Neural cell (in vitro differentiated cells): ENCODE measurements around the gene CKAP5.

Experiments
- EP300 ChIP-seq: fragments of 450-650 bp; conservative IDR thresholded peaks from 2 replicates; pipeline ENCODE4 v1.6.1; 2014; ENCODE audit warnings: antibody characterized with exemption, mild to moderate bottlenecking, moderate library complexity; ENCODE audit not compliant: poor library complexity, severe bottlenecking
- EZH2 ChIP-seq: fragments of 200-600, 300-800 bp; shearing (Covaris generic), sonication (generic); IDR thresholded peaks from 2 replicates; pipeline ENCODE4 v1.6.1; 2014; ENCODE audit warnings: antibody characterized with exemption, low read length, borderline replicate concordance, mild to moderate bottlenecking; ENCODE audit not compliant: insufficient read depth, poor library complexity, severe bottlenecking
- POLR2AphosphoS5 ChIP-seq: IDR thresholded peaks from 2 replicates; pipeline ENCODE4 v1.6.1; 2012
- REST ChIP-seq: IDR thresholded peaks from 2 replicates; pipeline ENCODE4 v1.6.1; 2012; ENCODE audit warnings: borderline replicate concordance
- SMC3 ChIP-seq: fragments of 450-650 bp; conservative IDR thresholded peaks from 2 replicates; pipeline ENCODE4 v1.6.1; 2014; ENCODE audit warnings: antibody characterized with exemption, mild to moderate bottlenecking, moderate library complexity; ENCODE audit not compliant: poor library complexity
- TF ChIP-seq, protein P1 (sequence below): fragments of 450-650 bp; IDR thresholded peaks from 2 replicates; pipeline ENCODE4 v1.5.1; 2014; ENCODE audit warnings: antibody characterized with exemption, mild to moderate bottlenecking, moderate library complexity; ENCODE audit not compliant: poor library complexity, severe bottlenecking

GRCh38 chr11:46894961-46895360 lies 48.9 kb upstream of the CKAP5 start:
- TF ChIP-seq POLR2AphosphoS5 (no peak), EZH2 (no peak), EP300 (no peak), REST (no peak), SMC3 (no peak)
- TF ChIP-seq, protein P1, sequence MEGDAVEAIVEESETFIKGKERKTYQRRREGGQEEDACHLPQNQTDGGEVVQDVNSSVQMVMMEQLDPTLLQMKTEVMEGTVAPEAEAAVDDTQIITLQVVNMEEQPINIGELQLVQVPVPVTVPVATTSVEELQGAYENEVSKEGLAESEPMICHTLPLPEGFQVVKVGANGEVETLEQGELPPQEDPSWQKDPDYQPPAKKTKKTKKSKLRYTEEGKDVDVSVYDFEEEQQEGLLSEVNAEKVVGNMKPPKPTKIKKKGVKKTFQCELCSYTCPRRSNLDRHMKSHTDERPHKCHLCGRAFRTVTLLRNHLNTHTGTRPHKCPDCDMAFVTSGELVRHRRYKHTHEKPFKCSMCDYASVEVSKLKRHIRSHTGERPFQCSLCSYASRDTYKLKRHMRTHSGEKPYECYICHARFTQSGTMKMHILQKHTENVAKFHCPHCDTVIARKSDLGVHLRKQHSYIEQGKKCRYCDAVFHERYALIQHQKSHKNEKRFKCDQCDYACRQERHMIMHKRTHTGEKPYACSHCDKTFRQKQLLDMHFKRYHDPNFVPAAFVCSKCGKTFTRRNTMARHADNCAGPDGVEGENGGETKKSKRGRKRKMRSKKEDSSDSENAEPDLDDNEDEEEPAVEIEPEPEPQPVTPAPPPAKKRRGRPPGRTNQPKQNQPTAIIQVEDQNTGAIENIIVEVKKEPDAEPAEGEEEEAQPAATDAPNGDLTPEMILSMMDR, result no peak
